Stimulated activated CD8-positive, alpha-beta memory T cell treated with anti-CD3 and anti-CD28 coated beads, Interleukin-7, amount 100 ng/mL, for 48 hours (primary cell): ENCODE data around the gene LHX3.
"Not testable (repeated sequence)": the region's sequence is repeated elsewhere in the genome, so short reads cannot be mapped to it uniquely, and the experiment has no call there.

Source experiments
- DNase-seq, 2 donors: peaks; one replicate each; pipeline ENCODE4 v3.0.0-alpha.2; 2020; ENCODE audit warnings: low read depth in 1 of 2; ENCODE audit errors: extremely low read depth in 1 of 2

Gene LHX3

GRCh38 chr9:136242248-136242647 lies 37.3 kb upstream of the LHX3 start:
- no peak for DNase-seq

GRCh38 chr9:136241542-136241941 lies 36.6 kb upstream of the LHX3 start:
- DNase-seq = no peak

- DNase-seq = no peak
These were observed 36.0 kb upstream of the LHX3 start for GRCh38 chr9:136240941-136241340.

GRCh38 chr9:136239983-136240330 lies 35.0 kb upstream of the LHX3 start:
- no peak for DNase-seq

- no peak for DNase-seq
These were observed 34.4 kb upstream of the LHX3 start for GRCh38 chr9:136239135-136239982.

GRCh38 chr9:136238342-136238732 lies 33.4 kb upstream of the LHX3 start:
- DNase-seq = no peak

GRCh38 chr9:136237486-136238341 lies 32.8 kb upstream of the LHX3 start:
- no peak for DNase-seq

- not testable (repeated sequence) for DNase-seq
These were observed 31.8 kb upstream of the LHX3 start for GRCh38 chr9:136236471-136237410.

GRCh38 chr9:136235709-136236455 lies 31.0 kb upstream of the LHX3 start:
- no peak for DNase-seq

- no peak for DNase-seq
These were observed 30.2 kb upstream of the LHX3 start for GRCh38 chr9:136235171-136235570.

GRCh38 chr9:136234597-136234996 lies 29.7 kb upstream of the LHX3 start:
- no peak for DNase-seq

- no peak for DNase-seq
These were observed 28.9 kb upstream of the LHX3 start for GRCh38 chr9:136233868-136234267.

GRCh38 chr9:136233411-136233810 lies 28.5 kb upstream of the LHX3 start:
- no peak for DNase-seq

GRCh38 chr9:136232969-136233368 lies 28.0 kb upstream of the LHX3 start:
- DNase-seq = no peak

- no peak for DNase-seq
These were observed 26.8 kb upstream of the LHX3 start for GRCh38 chr9:136231478-136232297.

- DNase-seq = no peak
These were observed 25.8 kb upstream of the LHX3 start for GRCh38 chr9:136230773-136231172.

- DNase-seq = no peak
These were observed 25.4 kb upstream of the LHX3 start for GRCh38 chr9:136230365-136230764.

- DNase-seq = no peak
These were observed 24.5 kb upstream of the LHX3 start for GRCh38 chr9:136229096-136230065.
